ENCODE measurements around the gene BACH2.
"Not testable (repeated sequence)": the region's sequence is repeated elsewhere in the genome, so short reads cannot be mapped to it uniquely, and the experiment has no call there.

DNA sequence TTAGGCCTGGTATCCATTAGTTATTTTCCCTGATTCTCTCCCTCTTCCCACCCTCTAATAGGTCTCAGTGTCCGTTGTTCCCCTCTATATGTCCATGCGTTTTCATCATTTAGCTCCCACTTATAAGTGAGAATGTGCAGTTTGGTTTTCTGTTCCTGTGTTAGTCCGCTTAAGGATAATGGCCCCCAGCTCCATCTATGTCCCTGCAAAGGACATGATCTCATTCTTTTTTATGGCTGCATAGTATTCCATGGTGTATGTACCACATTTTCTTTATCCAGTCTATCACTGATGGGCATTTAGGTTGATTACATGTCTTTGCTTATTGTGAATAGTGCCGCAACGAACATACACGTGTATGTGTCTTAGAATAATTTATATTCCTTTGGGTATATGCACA is 14.4 kb downstream of the BACH2 start:
- TF ChIP-seq, protein P1, sequence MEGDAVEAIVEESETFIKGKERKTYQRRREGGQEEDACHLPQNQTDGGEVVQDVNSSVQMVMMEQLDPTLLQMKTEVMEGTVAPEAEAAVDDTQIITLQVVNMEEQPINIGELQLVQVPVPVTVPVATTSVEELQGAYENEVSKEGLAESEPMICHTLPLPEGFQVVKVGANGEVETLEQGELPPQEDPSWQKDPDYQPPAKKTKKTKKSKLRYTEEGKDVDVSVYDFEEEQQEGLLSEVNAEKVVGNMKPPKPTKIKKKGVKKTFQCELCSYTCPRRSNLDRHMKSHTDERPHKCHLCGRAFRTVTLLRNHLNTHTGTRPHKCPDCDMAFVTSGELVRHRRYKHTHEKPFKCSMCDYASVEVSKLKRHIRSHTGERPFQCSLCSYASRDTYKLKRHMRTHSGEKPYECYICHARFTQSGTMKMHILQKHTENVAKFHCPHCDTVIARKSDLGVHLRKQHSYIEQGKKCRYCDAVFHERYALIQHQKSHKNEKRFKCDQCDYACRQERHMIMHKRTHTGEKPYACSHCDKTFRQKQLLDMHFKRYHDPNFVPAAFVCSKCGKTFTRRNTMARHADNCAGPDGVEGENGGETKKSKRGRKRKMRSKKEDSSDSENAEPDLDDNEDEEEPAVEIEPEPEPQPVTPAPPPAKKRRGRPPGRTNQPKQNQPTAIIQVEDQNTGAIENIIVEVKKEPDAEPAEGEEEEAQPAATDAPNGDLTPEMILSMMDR (IDR thresholded peaks at IDR 0.05; ENCODE audit: poor library complexity, severe bottlenecking): not testable (repeated sequence)
- not testable (repeated sequence) for TF ChIP-seq EP300 (conservative IDR thresholded peaks at IDR 0.05; ENCODE audit: poor library complexity, severe bottlenecking); POLR2AphosphoS5 (IDR thresholded peaks at IDR 0.05)
